Kidney (tissue), 14 donors: ENCODE data around the gene TIAM2. TPM values are rescaled to one million over a fixed set of nuclear protein-coding genes. Genes with fewer than 3 reads are reported as not detected.
A peak's percentile ranks its signal among the peaks of the same experiment; 100 is the strongest.

Source experiments
- DNase-seq, 5 donors: peaks; one replicate each; pipeline ENCODE4 v3.0.0-alpha.2; 2013 to 2020
- FAIRE-seq: peaks from 2 replicates; lab custom pipeline; 2012; peaks lifted over from hg19 to GRCh38; lab: Jason Lieb, UNC
- H3K27ac ChIP-seq, 2 donors: one replicate each; pipeline ENCODE4 v1.7.0; 2013; ENCODE audit warnings: low read depth in 2 of 2, low read length in 2 of 2, inconsistent platforms in 1 of 2
- H3K27me3 ChIP-seq: one replicate; pipeline ENCODE4 v1.7.1; 2013; ENCODE audit warnings: low read length, inconsistent platforms; ENCODE audit not compliant: control insufficient read depth, insufficient read depth
- H3K36me3 ChIP-seq, 3 donors: one replicate each; pipeline versions ENCODE4 v1.7.0 to v1.7.1; 2013; ENCODE audit warnings: low read length in 3 of 3, control low read depth in 1 of 3, inconsistent platforms in 1 of 3; ENCODE audit not compliant: insufficient read depth in 3 of 3, control insufficient read depth in 2 of 3
- H3K4me1 ChIP-seq, 3 donors: one replicate each; pipeline versions ENCODE4 v1.7.0 to v1.7.1; 2013; ENCODE audit warnings: low read length in 3 of 3, inconsistent platforms in 1 of 3, low read depth in 1 of 3; ENCODE audit not compliant: control insufficient read depth in 2 of 3, insufficient read depth in 2 of 3
- H3K4me3 ChIP-seq, 3 donors: one replicate each; pipeline versions ENCODE4 v1.7.0 to v1.8.1; 2013; ENCODE audit warnings: low read length in 3 of 3, control low read depth in 1 of 3, inconsistent platforms in 1 of 3
- H3K9ac ChIP-seq, 3 donors: one replicate each; pipeline versions ENCODE4 v1.7.0 to v1.7.1; 2013; ENCODE audit warnings: low read length in 3 of 3, control low read depth in 1 of 3, inconsistent platforms in 1 of 3
- H3K9me3 ChIP-seq, 3 donors: one replicate each; pipeline versions ENCODE4 v1.7.0 to v1.7.1; 2013; ENCODE audit warnings: low read length in 3 of 3, control low read depth in 1 of 3, inconsistent platforms in 1 of 3; ENCODE audit not compliant: control insufficient read depth in 2 of 3, insufficient read depth in 1 of 3
- CTCF ChIP-seq: IDR thresholded peaks from 3 replicates; pipeline ENCODE4 v1.5.1; 2012; ENCODE audit warnings: mild to moderate bottlenecking, moderate library complexity, borderline replicate concordance; ENCODE audit not compliant: insufficient read depth; ENCODE audit errors: extremely low read depth
- intact Hi-C: fragments of 100-400 bp; cut with DNase I; formaldehyde crosslinking; loops from one replicate; pipeline ENCODE4 v1.11.1; 2022
- polyA plus RNA-seq: library from polyadenylated mRNA; stranded (reverse); fragments of 350-450 nt; fragmentation: Illumina TruSeq; extraction: RNeasy Lipid Tissue Mini Kit (QIAGEN cat#74804); gene quantifications from one replicate; pipeline ENCODE4 v1.2.3, GENCODE V29; 2014; ENCODE audit warnings: low read depth, low replicate concordance; ENCODE audit not compliant: insufficient read depth
- total RNA-seq: library from RNA; stranded (reverse); fragmentation: NEBNext Ultra II Directional; extraction: Animal tissue kit (Norgen Biotek cat#: 25700); gene quantifications from one replicate; pipeline ENCODE4 v1.2.1, GENCODE V29; 2021
- donor health status: control.
- donor health status: control.
- donor health status: control.
- donor health status: control.
- donor health status: control.
- donor health status: DM: yes; HTN: yes; CAD: no.
- donor health status: Normal renal cell carcinoma (clear cell type).

TIAM2 gene
- total and polyA plus RNA-seq, 2 donors from 2014 or later, result 6.8 to 7.6 TPM

- H3K4me3 ChIP-seq, result no peak overlapping the region
- peaks cover 0 to 2% (median 0%) of the 10 kb centered on the region in 3 donors for H3K4me1 ChIP-seq
- no peaks in the 10 kb centered on the region for H3K9me3 ChIP-seq
- TF ChIP-seq CTCF, result no peak
- no peak for FAIRE-seq
- DNase-seq, result peak in 2 of 5 donors; percentile 40 to 76
- no peak overlapping the region for H3K9ac ChIP-seq
- no peaks in the 10 kb centered on the region for H3K27me3 ChIP-seq
- H3K36me3 ChIP-seq, result no peaks in the 10 kb centered on the region
- intact Hi-C loops, result loop anchor here (10.0 kb wide), 2 partner anchors 247 to 497 kb away; no protein-coding TSS in a partner anchor
- no peak overlapping the region for H3K27ac ChIP-seq
Observed at GRCh38 chr6:155171747-155172449, 176.8 kb downstream of the TIAM2 start.

GRCh38 chr6:155173488-155173887, 178.4 kb downstream of the TIAM2 start:
- Histone ChIP-seq H3K36me3 (no peaks in the 10 kb centered on the region), H3K9ac (no peak overlapping the region), H3K27me3 (no peaks in the 10 kb centered on the region), H3K27ac (no peak overlapping the region), H3K9me3 (no peaks in the 10 kb centered on the region), H3K4me3 (no peak overlapping the region), H3K4me1 (peaks cover 0 to 2% (median 0%) of the 10 kb centered on the region in 3 donors)
- TF ChIP-seq CTCF, result no peak
- FAIRE-seq, result no peak
- intact Hi-C loops, result loop anchor here (10.0 kb wide), 2 partner anchors 249 to 499 kb away; no protein-coding TSS in a partner anchor
- DNase-seq, result no peak

DNA sequence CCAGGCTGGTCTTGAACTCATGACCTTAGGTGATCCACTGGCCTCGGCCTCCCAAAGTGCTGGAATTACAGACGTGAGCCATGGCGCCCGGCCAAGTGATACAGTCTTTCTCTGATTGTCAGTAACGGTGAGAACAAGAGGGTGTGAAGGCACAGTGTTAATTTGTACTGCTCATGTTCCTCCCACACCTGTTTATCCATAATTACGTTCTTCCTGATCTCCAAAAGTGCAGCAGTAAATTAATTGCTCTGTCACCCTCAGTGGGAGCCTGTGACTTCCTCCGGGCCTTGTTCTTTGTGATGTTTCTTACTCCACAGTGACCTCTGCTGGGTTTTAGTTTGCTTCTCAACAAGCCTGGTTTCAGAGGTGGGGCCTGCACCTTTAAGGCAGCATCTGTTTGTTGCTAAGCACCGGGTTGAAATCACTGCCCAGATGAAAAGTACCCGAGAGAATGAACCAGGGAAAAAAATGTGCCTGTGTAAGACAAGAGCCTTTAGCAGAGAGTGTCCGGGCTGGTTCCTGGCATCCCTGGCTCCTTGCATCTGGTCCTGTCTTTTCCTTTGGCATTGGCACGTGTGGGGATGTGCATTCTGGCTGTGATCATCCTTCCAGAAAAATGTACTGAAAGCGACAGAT, 179.6 kb downstream of the TIAM2 start:
- DNase-seq (peak in 4 of 5 donors; percentile 76 to 95 (median 87)), FAIRE-seq (no peak)
- intact Hi-C loops, result loop anchor here (5.0 to 10.0 kb wide), 3 partner anchors 73 to 500 kb away; no protein-coding TSS in a partner anchor

More for the DNA sequence above, 179.6 kb downstream of the TIAM2 start:
- Histone ChIP-seq H3K4me1 (peaks cover 0 to 2% (median 0%) of the 10 kb centered on the region in 3 donors), H3K27ac (no peak overlapping the region), H3K36me3 (no peaks in the 10 kb centered on the region), H3K27me3 (no peaks in the 10 kb centered on the region), H3K9ac (no peak overlapping the region), H3K9me3 (no peaks in the 10 kb centered on the region), H3K4me3 (no peak overlapping the region)
- peak; percentile 55 for TF ChIP-seq CTCF
